ENCODE results near the gene KLRF2. TPM values are rescaled to one million over a fixed set of nuclear protein-coding genes. Genes with fewer than 3 reads are reported as not detected.

The KLRF2 gene
- total RNA-seq, 1 donor from 2014 or later = not detected

- H3K4me3 ChIP-seq (ENCODE audit: low read depth, low read length) = no peak overlapping the region
- no peak for DNase-seq (ENCODE audit: low read depth)
- no peak for TF ChIP-seq CTCF (conservative IDR thresholded peaks at IDR 0.05; ENCODE audit: low read depth, low read length)
Measured at GRCh38 chr12:9883175-9883574, 1.9 kb downstream of the KLRF2 start.

GRCh38 chr12:9888665-9889273 lies 7.5 kb downstream of the KLRF2 start:
- no peak for DNase-seq (ENCODE audit: low read depth)
- no peak overlapping the region for H3K4me3 ChIP-seq (ENCODE audit: low read depth, low read length)
- TF ChIP-seq CTCF (conservative IDR thresholded peaks at IDR 0.05; ENCODE audit: low read depth, low read length) = no peak

- no peak for TF ChIP-seq CTCF (conservative IDR thresholded peaks at IDR 0.05; ENCODE audit: low read depth, low read length)
- no peak overlapping the region for H3K4me3 ChIP-seq (ENCODE audit: low read depth, low read length)
- DNase-seq (ENCODE audit: low read depth) = no peak
Measured at GRCh38 chr12:9895215-9895971, 14.1 kb downstream of the KLRF2 start.

- TF ChIP-seq CTCF (conservative IDR thresholded peaks at IDR 0.05; ENCODE audit: low read depth, low read length) = no peak
- DNase-seq (ENCODE audit: low read depth) = no peak
- H3K4me3 ChIP-seq (ENCODE audit: low read depth, low read length) = no peak overlapping the region
Measured at GRCh38 chr12:9897535-9897934, 16.2 kb downstream of the KLRF2 start.

- no peak for TF ChIP-seq CTCF (conservative IDR thresholded peaks at IDR 0.05; ENCODE audit: low read depth, low read length)
- no peak overlapping the region for H3K4me3 ChIP-seq (ENCODE audit: low read depth, low read length)
- DNase-seq (ENCODE audit: low read depth) = no peak
Measured at GRCh38 chr12:9899209-9899608, 17.9 kb downstream of the KLRF2 start.

- no peak for DNase-seq (ENCODE audit: low read depth)
- no peak overlapping the region for H3K4me3 ChIP-seq (ENCODE audit: low read depth, low read length)
- no peak for TF ChIP-seq CTCF (conservative IDR thresholded peaks at IDR 0.05; ENCODE audit: low read depth, low read length)
Measured at GRCh38 chr12:9900930-9901329, 19.6 kb downstream of the KLRF2 start.

All from epithelial cell of proximal tubule (primary cell).